IMR-90 (cell line): ENCODE results near the gene GMCL2. TPM values are rescaled to one million over a fixed set of nuclear protein-coding genes. Genes with fewer than 3 reads are reported as not detected.

ENCODE experiments used
- ATAC-seq: fragments of 200-7000 bp; cut with Tn5 transposase; 2 replicates; pipeline ENCODE4 v1.9.1; 2020; ENCODE audit warnings: low read depth, mild to moderate bottlenecking, moderate library complexity
- BruUV-seq: library from RNA; stranded (reverse); fragments of 400-500 nt; replicated peaks from 2 replicates; lab custom pipeline; 2021; lab: Mats Ljungman, UMichigan
- CTCF ChIA-PET: fragments of 300-600 bp; formaldehyde crosslinking; extraction: SDS; loops from one replicate; lab custom pipeline; 2021; ENCODE audit warnings: antibody characterized with exemption; lab: Yijun Ruan, JAX
- POLR2A ChIA-PET: fragments of 300-600 bp; sonication (Branson Sonifier 250); formaldehyde crosslinking; loops from one replicate; lab custom pipeline; 2022; ENCODE audit warnings: antibody characterized with exemption; ENCODE audit not compliant: unreplicated experiment; lab: Charles Lee
- DNase-seq: peaks from one replicate; pipeline ENCODE4 v3.0.0; 2013
- H2AFZ ChIP-seq: replicated peaks from 2 replicates; pipeline ENCODE3; 2013; ENCODE audit warnings: low read length, mild to moderate bottlenecking; ENCODE audit not compliant: poor library complexity
- H2AK5ac ChIP-seq: 2 replicates; pipeline ENCODE4 v1.6.1; 2013; ENCODE audit warnings: low read depth, low read length, inconsistent platforms
- H2AK9ac ChIP-seq: replicated peaks from 2 replicates; pipeline ENCODE3; 2013; ENCODE audit warnings: mild to moderate bottlenecking, low read depth, low read length, moderate library complexity; ENCODE audit not compliant: poor library complexity
- H2BK120ac ChIP-seq: 2 replicates; pipeline ENCODE4 v1.6.1; 2013; ENCODE audit warnings: low read depth, low read length, inconsistent platforms
- H2BK15ac ChIP-seq: 3 replicates; pipeline ENCODE4 v1.6.1; 2013; ENCODE audit warnings: low read depth, low read length, inconsistent platforms
- H2BK20ac ChIP-seq: 2 replicates; pipeline ENCODE4 v1.6.1; 2013; ENCODE audit warnings: low read depth, mild to moderate bottlenecking, inconsistent platforms, low read length, moderate library complexity
- H2BK5ac ChIP-seq: 2 replicates; pipeline ENCODE4 v1.6.1; 2013; ENCODE audit warnings: mild to moderate bottlenecking, low read depth, low read length, inconsistent platforms; ENCODE audit not compliant: poor library complexity, severe bottlenecking
- H3K14ac ChIP-seq: replicated peaks from 2 replicates; pipeline ENCODE4 v1.6.1; 2013; ENCODE audit warnings: low read depth, low read length, inconsistent platforms
- H3K18ac ChIP-seq: 2 replicates; pipeline ENCODE4 v1.6.1; 2013; ENCODE audit warnings: low read depth, low read length, control low read depth
- H3K23ac ChIP-seq: 2 replicates; pipeline ENCODE4 v1.6.1; 2013; ENCODE audit warnings: low read depth, low read length, inconsistent platforms
- H3K27ac ChIP-seq: 2 replicates; pipeline ENCODE4 v1.5.1; 2013; ENCODE audit warnings: mild to moderate bottlenecking, control low read depth, low read length; ENCODE audit not compliant: insufficient read depth
- H3K27me3 ChIP-seq: 2 replicates; pipeline ENCODE4 v1.6.1; 2013; ENCODE audit warnings: low read length; ENCODE audit not compliant: control insufficient read depth, insufficient read depth
- H3K36me3 ChIP-seq: 2 replicates; pipeline ENCODE4 v1.6.1; 2013; ENCODE audit warnings: low read length, mixed read lengths; ENCODE audit not compliant: control insufficient read depth, insufficient read depth
- H3K4ac ChIP-seq: 2 replicates; pipeline ENCODE4 v1.6.1; 2013; ENCODE audit warnings: low read depth, low read length, inconsistent platforms
- H3K4me1 ChIP-seq: 2 replicates; pipeline ENCODE4 v1.6.1; 2013; ENCODE audit warnings: low read length, mixed read lengths; ENCODE audit not compliant: control insufficient read depth, insufficient read depth
- H3K4me2 ChIP-seq: 2 replicates; pipeline ENCODE4 v1.6.1; 2013; ENCODE audit warnings: low read depth, mild to moderate bottlenecking, control low read depth, low read length, moderate library complexity
- H3K4me3 ChIP-seq: 2 replicates; pipeline ENCODE4 v1.5.1; 2013; ENCODE audit warnings: low read depth, mild to moderate bottlenecking, control low read depth, low read length, moderate library complexity; ENCODE audit not compliant: insufficient read depth
- H3K56ac ChIP-seq: 2 replicates; pipeline ENCODE4 v1.6.1; 2013; ENCODE audit warnings: low read length, inconsistent platforms; ENCODE audit not compliant: insufficient read depth; ENCODE audit errors: extremely low read depth
- H3K79me1 ChIP-seq, 2 experiments: 2 replicates each; pipeline ENCODE4 v1.6.1; 2013; ENCODE audit warnings: low read length in 2 of 2, inconsistent platforms in 1 of 2, low read depth in 1 of 2
- H3K9ac ChIP-seq: 2 replicates; pipeline ENCODE4 v1.6.1; 2013; ENCODE audit warnings: low read depth, low read length, control low read depth
- H3K9me1 ChIP-seq: 2 replicates; pipeline ENCODE4 v1.6.1; 2013; ENCODE audit warnings: low read length, inconsistent platforms; ENCODE audit not compliant: insufficient read depth
- H3K9me3 ChIP-seq: 2 replicates; pipeline ENCODE4 v1.6.1; 2013; ENCODE audit warnings: low read length; ENCODE audit not compliant: control insufficient read depth, insufficient read depth
- H4K20me1 ChIP-seq: 2 replicates; pipeline ENCODE4 v1.6.1; 2013; ENCODE audit warnings: low read length, inconsistent platforms; ENCODE audit not compliant: insufficient read depth
- H4K5ac ChIP-seq: 2 replicates; pipeline ENCODE4 v1.6.1; 2013; ENCODE audit warnings: mild to moderate bottlenecking, low read depth, low read length, control low read depth
- H4K8ac ChIP-seq, 2 experiments: 2 replicates each; pipeline ENCODE4 v1.6.1; 2013; ENCODE audit warnings: low read depth in 2 of 2, low read length in 2 of 2, control low read depth in 1 of 2, inconsistent platforms in 1 of 2
- H4K91ac ChIP-seq: 2 replicates; pipeline ENCODE4 v1.6.1; 2013; ENCODE audit warnings: low read depth, low read length, inconsistent platforms; ENCODE audit not compliant: insufficient read depth
- MXI1 ChIP-seq: IDR thresholded peaks from 2 replicates; pipeline ENCODE4 v1.6.1; 2012; ENCODE audit warnings: low read depth, mild to moderate bottlenecking, low read length, moderate library complexity, borderline replicate concordance
- RFX5 ChIP-seq: IDR thresholded peaks from 2 replicates; pipeline ENCODE4 v1.8.0; 2012; ENCODE audit warnings: low read depth, mild to moderate bottlenecking, low read length, moderate library complexity
- WGBS, 2 experiments: methylation state at CpG; one replicate each; pipeline versions ENCODE4 v1.1.5 to v1.1.7; 2013; ENCODE audit warnings: missing lambda C conversion rate in 2 of 2; ENCODE audit not compliant: insufficient read length in 1 of 2; ENCODE audit errors: extremely low coverage in 2 of 2; 5-methylcytosine and 5-hydroxymethylcytosine counted together
- dilution Hi-C: fragments of 300-500 bp; cut with HindIII; formaldehyde crosslinking; loops from one replicate; pipeline ENCODE4 v1.14.3; 2018; ENCODE audit warnings: low sequenced_read_pairs; ENCODE audit not compliant: unreplicated experiment
- in situ Hi-C: fragments of 300-500 bp; cut with MboI; formaldehyde crosslinking; loops from 3 replicates; pipeline ENCODE4 v1.14.3; 2019; ENCODE audit warnings: low sequenced_read_pairs, inconsistent platforms, mixed read lengths
- intact Hi-C: fragments of 100-400 bp; cut with micrococcal nuclease; formaldehyde crosslinking; loops from 2 replicates; pipeline ENCODE4 v1.10.0; 2022
- polyA plus RNA-seq, 3 experiments: library from polyadenylated mRNA; depleted of rRNA; stranded (reverse); fragments of >200 nt; gene quantifications; 2 replicates each; pipeline ENCODE4 v1.2.3, GENCODE V29; 2012; ENCODE audit warnings: low replicate concordance in 1 of 3
- total RNA-seq: library from RNA; depleted of rRNA; stranded (reverse); fragments of >200 nt; gene quantifications from 2 replicates; pipeline ENCODE4 v1.2.3, GENCODE V29; 2012

The GMCL2 gene
- total and polyA plus RNA-seq, 2 of the 4 experiments (the other 2 are of a cell fraction) = not detected

GRCh38 chr5:178231539-178232123 lies 44.5 kb upstream of the GMCL2 start:
- Histone ChIP-seq H4K91ac (peak overlapping the region; percentile 78; the same call in 1 of the 2 replicates), H3K9me3 (0 out of 2 replicates have a peak, but pooled peaks cover 2% of the 10 kb centered on the region), H3K27ac (peak overlapping the region; percentile 69), H4K8ac (peak overlapping the region; percentile 77 to 99; a peak in 3 of 4 replicates), H4K5ac (peak overlapping the region; percentile 66), H2BK120ac (no peak overlapping the region), H3K23ac (peak overlapping the region; percentile 59), H3K27me3 (no peaks in the 10 kb centered on the region), H2BK15ac (no peak overlapping the region), H3K9ac (peak overlapping the region; percentile 80), H3K18ac (peak overlapping the region; percentile 20; the same call in 1 of the 2 replicates), H3K4me2 (peak overlapping the region; percentile 90), H3K4me3 (peak overlapping the region; percentile 72), H3K9me1 (peaks cover 20% of the 10 kb centered on the region), H3K36me3 (peaks cover 30% of the 10 kb centered on the region), H2AK5ac (peak overlapping the region; percentile 64), H2AK9ac (peak overlapping the region; percentile 98), H4K20me1 (peaks cover 6% of the 10 kb centered on the region; the same call in 1 of the 2 replicates), H3K79me1 (peaks cover 21 to 51% of the 10 kb centered on the region in 2 experiments), H2AFZ (peak overlapping the region; percentile 96), H2BK5ac (peak overlapping the region; percentile 36), H3K14ac (peak overlapping the region; percentile 95), H3K56ac (no peak overlapping the region), H3K4ac (peak overlapping the region; percentile 92), H3K4me1 (peaks cover 9% of the 10 kb centered on the region), H2BK20ac (no peak overlapping the region)
- no peak for DNase-seq
- TF ChIP-seq RFX5 (no peak), MXI1 (no peak)
- no TSS peak for BruUV-seq
- ChIA-PET CTCF (no interaction called here), POLR2A (no interaction called here)
- in situ Hi-C loops = no loop called here
- dilution Hi-C loops = no loop called here
- no peak; the same call in 1 of the 2 replicates for ATAC-seq
- WGBS, 2 experiments = 38% methylated on average over 4 of the region's 21 CpGs; no CpG with 5 or more reads in 1 of the 2 experiments
- intact Hi-C loops = loop anchor here (1.0 to 5.0 kb wide), 2 partner anchors 27 to 396 kb away; partner anchors contain the start of genes CLK4 and HNRNPAB
